Epidermal melanocyte (primary cell): ENCODE results near the gene WDR5.

Source experiments
- DNase-seq: peaks from one replicate; pipeline ENCODE4 v3.0.0; 2011; ENCODE audit warnings: low spot score; ENCODE audit not compliant: insufficient read length

The WDR5 gene

DNA sequence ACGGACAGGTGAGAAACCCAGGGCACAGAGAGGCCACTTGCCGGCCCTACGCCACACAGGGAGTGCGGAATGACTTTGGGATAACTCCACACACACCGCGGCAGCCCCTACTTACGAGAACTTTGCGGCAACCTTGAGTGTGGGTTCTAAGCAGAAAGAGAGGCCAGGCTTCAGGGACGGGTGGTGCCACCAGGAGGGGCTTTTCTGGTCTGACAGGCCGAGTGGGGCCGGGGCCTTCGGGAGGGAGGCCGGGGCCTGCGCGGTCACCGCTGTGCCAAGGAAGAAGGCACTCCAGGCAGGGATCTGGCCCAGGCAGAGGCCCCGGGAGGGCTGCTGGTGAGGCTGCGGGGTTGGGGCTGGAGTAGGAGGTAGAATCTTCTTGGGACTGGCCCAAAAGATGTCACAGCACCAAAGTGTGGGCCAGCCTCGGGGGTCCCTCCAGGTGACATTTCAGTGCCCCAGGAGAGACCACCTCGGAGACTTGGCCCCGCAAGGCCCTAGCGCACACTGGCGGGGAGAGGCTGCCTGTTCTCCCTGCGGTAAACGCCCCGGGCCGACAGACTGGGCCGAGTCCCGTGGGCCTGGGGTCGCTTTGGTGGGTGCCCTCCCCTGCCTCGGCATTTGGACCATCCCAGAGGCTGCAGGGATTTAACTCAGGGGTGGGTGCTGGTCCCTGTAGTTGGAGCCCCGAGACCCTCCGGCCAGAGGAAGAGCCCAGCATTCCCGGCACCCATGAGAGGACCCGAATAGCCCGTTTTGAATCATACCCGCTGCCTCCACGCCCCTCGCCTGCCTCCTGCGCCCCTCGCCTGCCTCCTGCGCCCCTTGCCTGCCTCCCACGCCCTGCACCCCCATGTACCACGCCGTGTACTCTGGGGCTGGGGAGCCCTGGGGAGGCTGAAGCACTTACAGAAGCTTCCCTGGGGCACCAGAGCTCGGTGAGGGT lies 37.5 kb downstream of the WDR5 start:
- DNase-seq: no peak

DNA sequence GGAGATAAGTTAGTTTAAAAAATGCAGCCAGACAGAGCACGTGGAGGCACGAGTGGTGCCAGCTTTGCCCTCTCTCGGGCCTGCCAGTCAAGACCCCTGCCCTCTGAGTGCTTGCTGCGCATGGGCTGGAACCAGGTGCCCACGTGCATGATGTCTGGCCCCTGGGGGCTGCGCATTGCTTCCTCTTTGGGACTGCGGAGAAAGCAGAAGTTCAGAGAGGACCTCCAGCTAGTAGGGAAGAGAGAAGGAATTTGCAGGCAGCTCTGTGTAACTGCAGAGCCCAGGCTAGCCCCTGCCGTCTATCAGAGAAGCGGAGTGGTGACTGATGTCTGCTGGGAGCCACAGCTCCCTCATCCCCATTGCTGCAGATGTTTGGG lies 38.2 kb downstream of the WDR5 start:
- DNase-seq: no peak

DNA sequence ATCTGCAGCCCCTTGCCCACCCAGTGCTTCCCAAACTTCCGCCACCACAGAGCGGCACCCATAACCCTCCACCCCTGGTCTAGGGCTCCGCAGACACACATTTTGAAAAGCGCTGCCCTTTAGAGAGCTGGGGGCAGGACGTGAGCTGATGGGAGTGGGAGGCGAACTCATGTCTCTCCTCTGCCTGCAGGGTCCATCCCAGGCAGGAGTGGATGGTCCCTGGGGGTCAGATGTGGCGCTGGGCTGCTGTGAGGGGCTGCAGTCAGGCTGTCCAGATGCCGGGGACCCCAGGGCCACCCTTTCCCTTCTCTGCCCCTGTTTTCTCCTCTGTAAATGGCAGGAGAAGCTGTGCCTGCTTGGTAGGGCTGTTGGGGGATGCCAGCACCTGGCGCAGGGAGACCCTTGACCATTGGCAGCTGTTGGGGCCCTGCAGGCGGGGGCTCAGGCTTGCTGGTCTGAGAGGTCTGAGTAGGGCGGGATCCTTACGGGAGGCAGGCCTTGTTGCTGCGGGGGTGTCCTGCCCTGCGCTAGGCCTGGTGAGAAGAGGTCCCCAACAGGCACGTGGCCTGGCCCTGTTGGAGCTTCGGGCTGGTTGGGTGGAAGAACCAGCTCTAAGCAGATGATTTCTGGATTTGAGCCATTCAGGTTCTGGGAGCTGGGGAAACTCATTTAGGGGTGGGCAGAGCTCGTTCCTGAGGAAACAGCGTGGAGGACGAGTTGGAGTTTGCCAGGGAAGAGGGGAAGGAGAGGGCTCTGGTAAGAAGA lies 38.8 kb downstream of the WDR5 start:
- DNase-seq: no peak

DNA sequence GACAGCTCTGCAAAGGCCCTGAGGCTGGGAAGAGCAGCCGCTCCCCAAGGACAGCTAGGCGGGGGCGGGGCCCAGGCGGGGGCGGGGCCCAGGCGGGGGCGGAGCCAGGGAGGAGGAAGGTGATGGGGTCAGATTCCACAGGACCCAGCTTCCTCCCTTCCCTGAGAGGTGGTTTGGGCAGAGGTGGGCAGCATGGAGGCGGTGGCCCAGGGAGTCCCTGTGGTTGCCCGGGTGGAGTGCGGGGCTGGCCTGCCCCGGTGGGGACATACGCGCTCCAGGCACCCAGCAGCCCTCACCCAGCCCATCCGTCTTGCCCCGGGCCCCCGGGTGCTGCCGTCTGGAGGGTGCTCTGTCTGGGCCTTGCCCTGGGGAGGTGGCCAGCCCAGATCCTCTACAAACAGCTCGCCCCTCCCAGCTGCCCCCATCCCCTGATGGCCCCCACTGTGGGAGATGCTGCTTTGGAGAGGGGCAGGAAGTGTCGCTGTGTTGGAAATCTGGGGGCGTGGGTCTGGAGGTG lies 39.5 kb downstream of the WDR5 start:
- DNase-seq: no peak

DNA sequence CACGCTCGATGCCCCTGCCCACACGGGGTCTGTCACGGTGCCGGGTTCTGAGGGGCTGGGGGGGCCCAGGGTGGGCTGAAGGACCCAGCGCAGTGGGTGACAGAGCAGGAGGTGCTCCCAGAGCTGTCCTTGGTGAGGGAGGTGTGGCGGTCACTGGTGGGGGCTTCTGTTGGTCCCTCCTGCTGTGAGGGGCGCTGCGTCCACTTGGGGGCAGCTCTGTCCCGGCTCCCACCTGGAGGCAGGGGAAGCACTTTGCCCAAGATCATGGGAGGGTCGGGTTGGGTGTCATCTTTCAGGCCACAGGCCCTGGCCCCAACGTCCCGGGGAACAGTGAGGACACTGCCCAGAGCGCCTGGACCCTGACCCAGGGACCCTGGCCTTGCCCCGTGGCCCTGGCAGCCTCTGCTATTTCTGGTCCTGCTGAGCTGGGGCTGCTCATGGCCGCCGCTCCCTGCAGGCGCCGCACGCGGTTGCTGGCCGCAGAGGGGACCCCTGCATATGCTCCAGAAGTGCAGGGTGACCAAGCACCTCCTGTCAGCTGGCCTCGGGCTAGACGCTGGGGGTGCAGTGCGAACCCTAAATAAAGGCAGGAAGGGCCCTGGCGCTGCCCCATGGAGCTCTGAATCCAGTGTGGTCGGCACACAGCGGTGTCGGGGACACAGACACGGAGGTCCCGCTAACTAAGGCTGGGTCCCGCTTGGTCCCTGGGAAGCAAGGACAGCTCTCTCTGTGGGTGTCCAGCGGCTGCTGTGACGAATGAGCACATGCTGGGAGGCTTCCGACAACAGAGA lies 40.1 kb downstream of the WDR5 start:
- DNase-seq: no peak

DNA sequence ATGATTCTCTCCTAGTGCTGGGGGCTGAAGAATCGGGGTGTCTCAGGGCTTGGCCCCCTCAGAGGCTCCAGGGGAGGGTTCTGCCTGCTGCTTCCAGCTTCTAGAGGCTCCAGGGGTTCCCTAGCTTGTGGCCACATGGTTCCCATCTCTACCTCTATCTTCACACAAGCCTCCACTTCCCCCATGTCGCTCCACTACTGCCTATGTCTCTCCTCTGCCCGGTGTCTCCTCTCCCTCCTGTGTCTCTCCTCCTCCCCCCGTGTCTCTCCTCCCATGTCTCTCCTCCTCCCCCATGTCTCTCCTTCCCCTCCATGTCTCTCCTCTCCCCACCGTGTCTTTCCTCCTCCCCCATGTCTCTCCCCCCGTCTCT lies 40.7 kb downstream of the WDR5 start:
- no peak for DNase-seq

DNA sequence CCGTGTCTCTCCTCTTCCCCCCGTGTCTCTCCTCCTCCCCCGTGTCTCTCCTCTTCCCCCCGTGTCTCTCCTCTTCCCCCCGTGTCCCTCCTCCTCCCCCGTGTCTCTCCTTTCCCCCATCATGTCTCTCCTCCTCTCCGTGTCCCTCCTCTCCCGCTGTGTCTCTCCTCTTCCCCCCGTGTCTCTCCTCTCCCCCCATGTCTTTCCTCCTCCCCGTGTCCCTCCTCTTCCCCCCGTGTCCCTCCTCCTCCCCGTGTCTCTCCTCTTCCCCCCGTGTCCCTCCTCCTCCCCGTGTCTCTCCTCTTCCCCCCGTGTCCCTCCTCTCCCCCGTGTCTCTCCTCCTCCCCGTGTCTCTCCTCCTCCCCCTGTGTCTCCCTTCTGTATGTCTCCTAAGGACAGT lies 41.3 kb downstream of the WDR5 start:
- no peak for DNase-seq

DNA sequence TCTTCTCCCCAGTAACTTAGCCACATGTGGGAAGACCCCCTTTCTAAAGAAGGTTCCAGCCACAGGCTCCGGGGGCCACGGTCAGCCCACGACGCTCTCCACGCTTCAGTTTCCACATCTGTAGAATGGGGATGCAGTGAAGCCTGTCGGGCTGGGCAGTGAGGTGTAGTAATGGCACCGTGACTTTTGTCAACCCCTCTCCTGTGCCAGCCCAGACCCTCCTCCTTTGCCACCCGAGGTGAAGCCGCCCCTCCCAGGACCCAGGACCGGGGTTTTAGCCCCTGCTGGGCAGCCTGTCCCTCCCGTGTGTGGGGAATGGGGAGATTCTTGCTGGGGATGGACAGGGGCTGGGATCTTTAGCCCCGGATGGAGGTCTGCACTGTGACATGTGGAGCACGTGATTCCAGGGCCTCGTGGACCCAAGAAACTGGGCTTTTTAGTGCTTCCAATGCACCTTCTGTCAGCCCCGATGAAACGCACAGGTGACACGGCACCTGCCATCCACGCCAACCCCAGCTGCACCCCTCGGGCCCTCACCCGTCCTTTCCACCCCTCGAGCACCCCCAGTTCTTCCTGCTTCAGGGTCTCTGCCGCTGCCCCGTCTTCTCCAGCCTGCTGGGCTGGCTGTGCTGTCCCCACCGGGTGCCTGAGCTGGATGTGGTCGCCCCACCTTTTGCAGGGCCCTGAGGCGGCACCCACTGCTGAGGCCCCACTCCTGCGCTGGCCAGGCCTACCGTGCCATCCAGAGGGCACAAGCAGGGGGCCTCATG lies 41.9 kb downstream of the WDR5 start:
- no peak for DNase-seq

DNA sequence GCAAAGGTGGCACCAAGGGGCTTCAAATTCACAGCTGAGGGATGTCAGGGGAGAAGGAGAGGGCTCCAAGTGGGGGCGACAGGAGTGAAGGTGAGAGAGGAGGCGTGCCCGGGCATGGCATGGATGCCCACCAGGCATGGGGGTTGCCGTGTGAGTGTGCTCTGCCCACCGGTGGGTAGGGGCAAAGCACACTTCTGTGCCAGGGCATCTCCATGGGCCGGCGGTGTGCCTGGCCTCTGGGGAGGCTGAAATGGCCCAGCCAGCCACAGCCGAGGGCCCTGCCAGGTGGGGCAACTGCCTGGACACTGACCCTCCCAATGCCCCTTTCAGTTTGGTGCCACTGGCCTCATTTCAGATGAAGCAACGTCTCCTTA lies 42.5 kb downstream of the WDR5 start:
- DNase-seq: no peak

DNA sequence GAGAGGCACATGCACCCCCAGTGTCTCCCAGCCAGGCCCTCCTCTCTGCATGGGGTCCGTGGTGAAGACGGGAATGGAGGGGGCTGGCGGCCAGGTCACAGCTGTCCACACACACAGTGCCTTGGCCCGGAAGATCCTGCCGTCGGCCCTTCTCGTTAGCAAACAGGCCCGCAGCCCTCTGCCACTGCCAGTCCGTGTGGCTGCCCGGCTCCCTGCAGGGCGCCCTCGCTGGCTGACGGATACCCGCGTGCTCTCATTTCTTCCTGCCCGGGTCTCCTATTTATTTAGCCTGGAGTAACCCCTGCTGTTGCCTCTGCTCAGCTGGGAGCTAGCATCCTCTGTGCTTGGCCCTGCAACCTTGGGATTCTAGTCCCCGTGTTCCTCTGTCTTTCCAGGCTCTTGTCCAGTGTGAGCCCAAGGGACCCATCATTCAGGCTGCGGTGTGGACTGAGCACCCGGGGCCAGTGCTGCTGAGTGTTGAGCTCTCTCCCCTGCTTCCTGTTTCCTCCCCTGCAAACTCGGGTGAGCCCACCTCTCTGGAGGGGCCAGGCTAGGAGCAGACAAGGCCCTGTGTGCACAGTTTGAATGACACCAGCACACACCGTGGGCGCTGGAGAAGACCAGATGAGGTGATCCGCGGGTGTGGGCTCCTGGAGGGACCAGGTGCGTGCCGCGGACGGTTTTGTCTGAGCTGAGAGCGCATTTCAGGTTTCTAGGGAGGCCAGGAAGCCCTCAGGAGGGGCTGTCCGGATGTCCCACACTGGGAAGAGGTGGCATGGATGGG lies 43.1 kb downstream of the WDR5 start:
- DNase-seq: no peak

DNA sequence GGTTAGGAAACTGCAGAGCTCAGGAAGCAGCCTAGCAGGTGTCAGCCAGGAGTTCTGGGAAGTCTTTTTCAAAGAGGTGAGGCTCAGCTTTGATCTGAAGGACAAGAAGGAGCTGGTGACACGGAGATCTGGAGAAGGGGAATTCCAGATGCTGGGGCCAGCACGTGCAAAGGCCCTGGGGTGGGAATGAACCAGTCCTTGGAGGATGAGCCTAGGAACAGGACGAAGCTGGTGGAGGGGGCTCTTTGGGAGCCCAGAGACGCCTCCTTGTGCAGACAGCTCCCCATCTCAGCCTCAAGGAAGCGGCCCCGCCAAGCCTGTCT lies 43.7 kb downstream of the WDR5 start:
- no peak for DNase-seq

DNA sequence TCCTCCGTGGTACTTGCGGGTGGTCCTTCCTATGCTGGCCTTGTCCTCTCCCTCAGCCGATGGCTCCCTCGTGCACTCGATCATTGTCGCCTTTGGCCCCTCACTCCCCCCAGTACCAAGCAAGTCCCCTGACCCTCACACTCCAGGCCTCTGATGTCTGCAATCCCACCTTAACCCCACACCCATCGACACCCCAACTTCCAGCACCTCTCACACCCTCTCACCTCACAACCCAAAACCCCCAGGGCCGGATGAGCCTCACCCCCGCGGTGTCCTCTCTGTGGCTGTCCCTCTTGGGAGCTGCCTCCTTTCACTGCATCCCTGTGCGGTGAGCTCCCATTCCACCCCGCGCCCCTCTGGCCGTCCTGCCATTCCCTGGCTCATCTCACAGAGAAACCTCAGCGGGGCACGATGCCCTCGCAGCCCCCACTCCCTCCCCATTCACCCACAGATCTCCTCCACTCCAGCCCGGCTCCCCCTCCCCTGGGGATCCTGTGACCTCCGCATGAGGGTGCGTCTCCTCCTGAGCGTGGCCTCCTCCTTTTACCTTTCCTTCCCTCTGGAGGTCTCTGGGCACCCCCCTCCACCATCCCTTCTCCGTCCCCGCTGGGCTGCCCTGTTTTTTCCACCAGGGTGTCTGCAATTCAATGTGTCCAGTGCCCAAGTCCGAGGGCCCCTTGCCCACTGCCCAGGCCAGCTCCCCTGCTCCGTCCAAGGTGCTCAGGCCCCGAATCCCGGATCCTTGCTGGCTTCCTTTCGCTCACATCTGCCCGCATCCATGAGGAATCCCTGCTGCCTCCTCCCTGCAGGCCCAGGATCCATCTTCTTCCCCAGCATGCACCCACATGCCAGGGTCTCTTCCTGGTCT lies 44.3 kb downstream of the WDR5 start:
- DNase-seq: no peak

DNA sequence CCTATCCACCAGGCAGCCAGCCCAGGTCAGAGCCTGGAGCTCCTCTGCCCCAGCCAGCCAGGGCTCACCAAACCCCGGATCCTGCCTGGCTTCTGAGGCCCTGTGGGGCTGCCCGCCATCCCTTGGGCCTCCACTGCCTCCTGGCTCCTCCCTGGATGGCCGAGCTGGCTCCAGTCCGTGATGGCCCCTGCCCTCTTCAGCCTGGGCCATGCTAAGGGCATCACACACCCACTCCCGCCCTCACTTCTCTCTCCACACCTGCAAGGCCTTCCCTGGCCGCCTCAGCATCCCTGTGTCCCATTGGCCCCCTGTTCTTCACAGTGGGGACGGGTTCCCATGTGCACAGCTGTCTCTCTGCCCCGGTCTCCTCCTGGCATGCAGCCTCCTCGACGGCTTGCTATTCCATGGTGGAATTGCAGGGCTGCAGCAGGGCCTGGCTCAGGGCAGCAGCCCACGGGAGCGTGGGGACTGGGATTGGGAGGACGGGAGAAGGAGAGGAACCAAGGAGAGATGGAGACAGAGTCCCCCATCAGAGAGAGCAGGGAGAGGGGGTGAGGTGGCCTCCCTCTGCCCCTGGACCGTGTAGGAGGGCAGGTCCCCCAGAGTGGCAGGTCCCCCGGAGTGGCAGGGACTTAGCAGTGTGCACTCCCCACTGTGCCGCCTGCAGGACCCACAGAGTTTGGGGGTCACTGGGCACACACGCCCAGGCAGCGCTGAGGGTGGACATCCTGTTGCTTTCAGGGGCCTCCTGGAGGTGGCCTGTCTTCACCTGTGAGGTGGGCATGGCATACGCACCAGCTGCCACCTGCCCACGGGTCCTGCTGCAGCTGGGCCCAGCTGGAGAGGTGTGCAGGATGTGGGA lies 45.1 kb downstream of the WDR5 start:
- no peak for DNase-seq

DNA sequence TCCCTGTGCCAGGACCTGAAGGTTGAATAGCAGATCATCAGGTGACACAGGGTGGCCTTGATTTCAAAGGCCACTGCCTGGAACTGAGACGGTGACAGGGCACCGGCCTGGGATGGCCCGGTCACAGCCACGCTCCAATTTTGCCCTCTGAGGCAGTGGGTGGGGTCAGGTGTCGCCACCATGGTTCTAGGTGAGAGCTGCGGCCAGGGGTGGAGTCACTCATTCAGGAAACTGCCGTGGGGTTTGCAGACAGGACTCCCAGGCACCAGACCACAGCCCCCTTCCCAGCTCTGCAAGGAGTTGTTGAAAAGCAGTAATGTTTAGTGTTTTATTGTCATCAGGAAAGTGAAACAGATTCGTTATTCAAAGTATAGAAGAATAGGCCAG lies 45.8 kb downstream of the WDR5 start:
- DNase-seq: no peak

DNA sequence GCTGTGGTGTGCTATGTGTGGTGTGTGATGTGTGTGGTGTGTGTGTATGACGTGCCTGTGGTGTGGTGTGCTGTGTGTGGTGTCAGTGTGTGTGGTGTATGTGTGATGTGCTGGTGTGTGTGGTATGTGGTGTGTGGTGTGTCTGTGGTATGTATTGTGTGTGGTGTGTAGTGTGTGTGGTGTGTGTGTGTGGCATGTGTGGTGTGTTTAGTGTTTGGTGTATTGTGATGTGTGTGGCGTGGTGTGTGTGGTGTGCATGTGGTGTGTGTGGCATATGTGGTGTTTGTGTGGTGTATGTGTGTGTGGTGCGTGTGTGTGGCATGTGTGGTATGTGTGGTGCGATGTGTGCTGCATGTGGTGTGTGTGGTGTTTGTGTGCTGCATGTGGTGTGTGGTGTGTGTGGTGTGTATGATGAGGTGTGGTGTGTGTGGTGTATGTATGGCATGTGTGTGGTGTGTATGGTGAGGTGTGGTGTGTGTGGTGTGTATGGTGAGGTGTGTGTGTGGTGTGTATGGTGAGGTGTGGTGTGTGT lies 46.7 kb downstream of the WDR5 start:
- no peak for DNase-seq

DNA sequence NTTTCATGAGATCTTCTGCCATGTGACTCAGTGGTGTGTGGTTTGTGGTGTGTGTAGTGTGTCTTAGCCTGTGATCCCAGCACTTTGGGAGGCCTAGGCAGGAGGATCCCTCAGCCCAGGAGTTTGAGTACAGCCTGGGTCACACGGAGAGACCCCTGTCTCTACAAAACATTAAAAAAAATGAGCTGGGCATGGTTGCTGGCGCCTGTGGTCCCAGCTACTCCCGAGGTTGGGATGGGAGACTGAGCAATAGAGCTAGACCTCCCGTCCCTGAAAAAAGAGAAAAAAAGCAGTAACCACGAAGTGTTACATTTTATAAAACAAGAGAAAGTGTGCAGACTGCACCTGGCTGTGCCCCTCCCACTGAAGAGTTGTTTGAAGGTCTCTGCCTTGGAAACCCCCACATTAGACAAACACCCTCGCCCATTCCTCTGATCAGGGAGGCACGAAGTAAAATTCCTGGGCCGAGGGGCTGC lies 49.7 kb downstream of the WDR5 start:
- no peak for DNase-seq

DNA sequence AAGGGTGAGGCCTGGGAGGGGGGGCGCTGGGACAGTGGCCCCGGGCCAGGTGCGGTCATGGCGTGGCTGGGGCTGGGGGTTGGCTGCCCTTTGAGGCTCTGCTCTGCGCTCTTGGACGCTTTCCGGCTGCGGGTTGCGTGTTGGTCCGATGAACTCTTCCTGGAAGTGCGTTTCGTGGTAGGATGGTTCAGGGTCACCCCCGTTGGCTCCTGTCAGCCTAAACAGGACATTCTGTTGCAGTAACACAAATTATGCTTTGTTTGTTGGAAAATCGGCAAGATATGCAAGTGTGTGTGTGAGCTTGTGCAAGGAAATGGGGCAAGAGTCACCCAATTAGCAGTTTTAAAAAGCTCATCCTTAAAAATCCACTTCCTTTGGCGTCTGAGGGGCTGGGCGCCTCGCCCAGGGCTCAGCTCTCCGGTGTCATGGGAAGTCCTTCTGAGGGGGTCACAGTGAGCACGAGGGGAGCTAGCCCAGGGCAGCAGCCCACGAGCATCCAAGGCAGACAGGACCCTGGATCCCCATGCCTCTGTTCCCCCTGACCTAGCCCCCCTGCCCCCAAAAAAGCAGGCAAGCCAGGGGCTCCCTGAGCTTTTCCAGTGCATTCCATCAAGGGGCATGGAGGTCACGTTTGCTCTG lies 50.7 kb downstream of the WDR5 start:
- DNase-seq: no peak

DNA sequence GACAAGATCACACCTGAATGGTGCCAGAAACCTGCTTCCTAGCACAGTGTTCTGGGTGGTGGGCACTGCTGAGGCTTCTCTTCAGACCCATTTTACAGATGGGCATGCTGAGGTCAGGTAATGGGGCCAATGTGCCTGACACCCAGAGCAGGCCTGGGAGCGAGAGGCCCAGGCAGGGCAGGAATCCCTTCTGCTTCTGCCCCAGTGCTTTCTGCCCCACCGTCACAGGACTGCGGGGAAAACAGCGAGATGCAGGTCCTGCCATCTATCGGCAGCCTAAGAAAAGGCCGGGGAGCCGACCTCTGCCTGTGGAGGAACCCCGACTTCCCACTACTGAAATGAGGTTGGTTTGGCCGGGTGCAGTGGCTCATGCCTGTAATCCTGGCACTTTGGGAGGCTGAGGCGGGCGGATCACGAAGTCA lies 51.2 kb downstream of the WDR5 start:
- DNase-seq: no peak
